CD4-positive, alpha-beta T cell (primary cell): Measurements from ENCODE around the gene RALGPS1. TPM values are rescaled to one million over a fixed set of nuclear protein-coding genes. Genes with fewer than 3 reads are reported as not detected.

ENCODE experiments used
- ATAC-seq: fragments of 200-7000 bp; cut with Tn5 transposase; one replicate; pipeline ENCODE4 v1.10.0; 2022; ENCODE audit warnings: mild to moderate bottlenecking; ENCODE audit not compliant: poor library complexity
- CTCF ChIA-PET: fragments of 350-600 bp; sonication (Branson Sonifier 250); formaldehyde crosslinking; loops from one replicate; lab custom pipeline; 2021; ENCODE audit warnings: antibody characterized with exemption, inconsistent platforms; lab: Charles Lee
- POLR2A ChIA-PET: fragments of 350-600 bp; sonication (Branson Sonifier 250); formaldehyde crosslinking; loops from one replicate; lab custom pipeline; 2021; ENCODE audit warnings: antibody characterized with exemption, inconsistent platforms; lab: Charles Lee
- DNase-seq, 14 experiments: peaks; one replicate each; pipeline ENCODE4 v3.0.0-alpha.2; 2013 to 2020; ENCODE audit warnings: mixed read lengths in 2 of 14
- H3K27ac ChIP-seq, 2 donors: one replicate each; pipeline versions ENCODE4 v1.5.1 to v1.7.0; 2013; ENCODE audit warnings: low read length in 2 of 2, low read depth in 1 of 2, mild to moderate bottlenecking in 1 of 2
- H3K27me3 ChIP-seq, 2 experiments: 1 replicate in 1 of 2; 2 replicates in 1 of 2; pipeline versions ENCODE4 v1.6.1 to v1.7.0; 2013; ENCODE audit warnings: low read length in 2 of 2, control low read depth in 1 of 2, mild to moderate bottlenecking in 1 of 2, moderate library complexity in 1 of 2; ENCODE audit not compliant: insufficient read depth in 2 of 2, control insufficient read depth in 1 of 2
- H3K36me3 ChIP-seq: one replicate; pipeline ENCODE4 v1.6.1; 2013; ENCODE audit warnings: low read length, control low read depth; ENCODE audit not compliant: insufficient read depth
- H3K4me1 ChIP-seq: one replicate; pipeline ENCODE4 v1.6.1; 2013; ENCODE audit warnings: low read length, control low read depth; ENCODE audit not compliant: insufficient read depth
- H3K4me3 ChIP-seq: one replicate; pipeline ENCODE4 v1.5.1; 2013; ENCODE audit warnings: mild to moderate bottlenecking, low read length, moderate library complexity
- H3K9me3 ChIP-seq, 2 experiments: 1 replicate in 1 of 2; 2 replicates in 1 of 2; pipeline versions ENCODE4 v1.6.1 to v1.7.0; 2013; ENCODE audit warnings: low read length in 2 of 2, mild to moderate bottlenecking in 2 of 2, control low read depth in 1 of 2, moderate library complexity in 1 of 2; ENCODE audit not compliant: control insufficient read depth in 1 of 2, insufficient read depth in 1 of 2
- H3K27ac Mint-ChIP-seq: one replicate; pipeline ENCODE4 v1.8.0; 2020; ENCODE audit warnings: mixed read lengths
- H3K27me3 Mint-ChIP-seq: one replicate; pipeline ENCODE4 v1.8.0; 2021; ENCODE audit warnings: mixed read lengths
- H3K36me3 Mint-ChIP-seq: one replicate; pipeline ENCODE4 v1.8.0; 2021; ENCODE audit warnings: low read depth, mixed read lengths
- H3K4me1 Mint-ChIP-seq: one replicate; pipeline ENCODE4 v1.8.0; 2021; ENCODE audit warnings: low read depth, mixed read lengths
- H3K4me3 Mint-ChIP-seq: one replicate; pipeline ENCODE4 v1.8.0; 2020; ENCODE audit warnings: mild to moderate bottlenecking, mixed read lengths
- H3K9me3 Mint-ChIP-seq: one replicate; pipeline ENCODE4 v1.8.0; 2020; ENCODE audit warnings: mixed read lengths
- CTCF ChIP-seq: fragments of 200-600 bp; IDR thresholded peaks from one replicate; pipeline ENCODE4 v1.8.0; 2022; ENCODE audit warnings: antibody characterized with exemption, mild to moderate bottlenecking
- intact Hi-C, 2 experiments: fragments of 100-400 bp; cut with DNase I in 1 of 2; cut with micrococcal nuclease in 1 of 2; formaldehyde crosslinking; loops; one replicate each; pipeline versions ENCODE4 v1.15.1 to v1.9.0; 2023 to 2025; cut with DNase I, micrococcal nuclease
- total RNA-seq, 174 experiments: library from RNA in 2 of 174; stranded (reverse) in 2 of 174; gene quantifications; one replicate each; pipeline ENCODE4 v1.2.3 and lab custom pipeline; 2021 to 2026

The RALGPS1 gene
- total RNA-seq, 2 experiments from 2014 or later: 5.8 to 6.3 TPM

- Histone ChIP-seq H3K36me3 (no peaks in the 10 kb centered on the region), H3K4me3 (no peak overlapping the region), H3K27ac (no peak overlapping the region), H3K9me3 (no peaks in the 10 kb centered on the region), H3K27me3 (no peaks in the 10 kb centered on the region), H3K4me1 (no peaks in the 10 kb centered on the region)
- no peaks in the 10 kb centered on the region for H3K4me1 Mint-ChIP-seq
- peaks cover 15% of the 10 kb centered on the region for H3K27me3 Mint-ChIP-seq
- CTCF ChIA-PET: no interaction called here
- TF ChIP-seq CTCF: no peak
- intact Hi-C loops: no loop called here
- H3K9me3 Mint-ChIP-seq: no peaks in the 10 kb centered on the region
- no peak overlapping the region for H3K4me3 Mint-ChIP-seq
- POLR2A ChIA-PET: no interaction called here
- no peaks in the 10 kb centered on the region for H3K36me3 Mint-ChIP-seq
- no peak overlapping the region for H3K27ac Mint-ChIP-seq
- DNase-seq (no peak), ATAC-seq (no peak)
These were observed 175.9 kb downstream of the RALGPS1 start for GRCh38 chr9:127090341-127090985.

DNA sequence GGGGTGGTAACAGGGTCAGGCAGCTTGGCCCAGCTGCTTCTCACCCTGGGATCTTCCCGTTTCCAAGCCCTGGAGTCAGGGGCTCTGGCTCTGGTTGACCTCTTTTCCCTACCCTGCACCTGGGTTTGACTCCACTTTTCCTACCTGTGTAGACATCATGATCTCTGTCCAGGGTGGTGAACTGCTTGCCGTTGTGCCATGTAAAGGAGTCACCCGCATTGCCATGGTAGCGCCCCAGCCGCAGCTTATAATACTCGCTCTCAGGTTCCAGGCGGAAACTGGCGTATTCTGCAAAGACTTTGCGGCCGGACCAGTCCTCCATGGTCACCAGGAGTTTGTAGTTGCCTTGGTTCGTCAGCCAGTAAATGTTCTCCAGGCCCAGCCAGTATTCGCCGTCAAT, 176.9 kb downstream of the RALGPS1 start:
- no peaks in the 10 kb centered on the region for H3K9me3 Mint-ChIP-seq
- peaks cover 9% of the 10 kb centered on the region for H3K27me3 Mint-ChIP-seq
- H3K4me3 Mint-ChIP-seq: no peak overlapping the region

DNA sequence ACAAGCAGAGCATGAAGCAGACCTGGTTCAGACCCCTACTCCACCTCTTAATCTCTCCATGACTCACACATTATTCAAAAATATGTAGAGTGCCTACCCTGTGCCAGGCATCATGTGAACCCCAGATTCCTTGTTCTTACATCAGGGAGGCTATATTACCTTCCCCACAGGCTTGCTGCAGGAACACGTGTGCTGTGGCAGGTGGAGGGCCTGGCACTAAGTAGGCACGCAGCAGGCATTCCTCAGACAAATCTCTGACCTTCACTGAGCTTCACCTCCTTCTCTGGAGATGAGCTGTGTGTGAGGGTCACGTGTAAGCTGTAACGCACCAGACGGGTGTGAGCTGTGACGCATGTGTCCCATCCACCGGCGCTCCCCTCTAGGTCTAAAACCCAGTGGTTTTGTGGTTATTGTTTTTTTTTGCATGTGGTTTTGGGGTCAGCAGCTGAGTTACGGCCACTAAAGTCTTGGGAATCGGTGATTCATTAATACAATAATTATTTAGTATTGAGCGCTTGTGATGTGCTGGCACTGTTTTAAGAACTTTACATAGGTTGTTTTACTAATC, 177.5 kb downstream of the RALGPS1 start:
- H3K27me3 Mint-ChIP-seq: peaks cover 4% of the 10 kb centered on the region
- no peaks in the 10 kb centered on the region for H3K9me3 ChIP-seq
- H3K4me3 ChIP-seq: no peak overlapping the region
- intact Hi-C loops: no loop called here
- POLR2A ChIA-PET: no interaction called here
- H3K9me3 Mint-ChIP-seq: no peaks in the 10 kb centered on the region
- H3K4me1 Mint-ChIP-seq: no peaks in the 10 kb centered on the region
- H3K36me3 ChIP-seq: no peaks in the 10 kb centered on the region
- no peaks in the 10 kb centered on the region for H3K36me3 Mint-ChIP-seq
- no peak for ATAC-seq
- CTCF ChIA-PET: no interaction called here
- TF ChIP-seq CTCF: no peak
- H3K4me3 Mint-ChIP-seq: no peak overlapping the region
- no peaks in the 10 kb centered on the region for H3K27me3 ChIP-seq
- H3K27ac Mint-ChIP-seq: no peak overlapping the region
- no peaks in the 10 kb centered on the region for H3K4me1 ChIP-seq
- H3K27ac ChIP-seq: no peak overlapping the region
- no peak for DNase-seq

More for the DNA sequence above, 176.9 kb downstream of the RALGPS1 start:
- H3K36me3 Mint-ChIP-seq: no peaks in the 10 kb centered on the region
- no peak overlapping the region for H3K27ac Mint-ChIP-seq
- ChIA-PET CTCF (no interaction called here), POLR2A (no interaction called here)
- intact Hi-C loops: no loop called here
- H3K4me1 Mint-ChIP-seq: no peaks in the 10 kb centered on the region
- Histone ChIP-seq H3K9me3 (no peaks in the 10 kb centered on the region), H3K27me3 (no peaks in the 10 kb centered on the region), H3K27ac (no peak overlapping the region), H3K4me3 (no peak overlapping the region), H3K36me3 (no peaks in the 10 kb centered on the region), H3K4me1 (no peaks in the 10 kb centered on the region)
- no peak for ATAC-seq
- no peak for TF ChIP-seq CTCF
- no peak for DNase-seq
